ENCODE data around the gene GRHL3.
"Not testable (repeated sequence)": the region's sequence is repeated elsewhere in the genome, so short reads cannot be mapped to it uniquely, and the experiment has no call there.

Gene GRHL3

GRCh38 chr1:24319312-24319863 lies at the start of gene GRHL3:
Gene GRHL3 (plus strand): TSS chr1:24319357. CDS start chr1:24319552, 195 bp downstream.
- DNase-seq: peak; percentile 94

GRCh38 chr1:24274203-24275103 lies 44.7 kb upstream of the GRHL3 start:
- DNase-seq: not testable (repeated sequence)

GRCh38 chr1:24275104-24275410 lies 44.1 kb upstream of the GRHL3 start:
- DNase-seq: no peak

GRCh38 chr1:24275510-24275909 lies 43.6 kb upstream of the GRHL3 start:
- no peak for DNase-seq

GRCh38 chr1:24276791-24277190 lies 42.4 kb upstream of the GRHL3 start:
- DNase-seq: no peak

GRCh38 chr1:24277420-24278169 lies 41.6 kb upstream of the GRHL3 start:
- DNase-seq: no peak

- no peak for DNase-seq
Measured at GRCh38 chr1:24278726-24279125, 40.4 kb upstream of the GRHL3 start.

- DNase-seq: no peak
Measured at GRCh38 chr1:24279590-24280232, 39.4 kb upstream of the GRHL3 start.

GRCh38 chr1:24281591-24281990 lies 37.6 kb upstream of the GRHL3 start:
- no peak for DNase-seq

- no peak for DNase-seq
Measured at GRCh38 chr1:24282491-24282890, 36.7 kb upstream of the GRHL3 start.

- no peak for DNase-seq
Measured at GRCh38 chr1:24283326-24284155, 35.6 kb upstream of the GRHL3 start.

GRCh38 chr1:24284156-24284471 lies 35.0 kb upstream of the GRHL3 start:
- no peak for DNase-seq

GRCh38 chr1:24285231-24285630 lies 33.9 kb upstream of the GRHL3 start:
- DNase-seq: no peak

GRCh38 chr1:24286246-24287010 lies 32.7 kb upstream of the GRHL3 start:
- no peak for DNase-seq

- not testable (repeated sequence) for DNase-seq
Measured at GRCh38 chr1:24287779-24288178, 31.4 kb upstream of the GRHL3 start.

GRCh38 chr1:24288479-24288878 lies 30.7 kb upstream of the GRHL3 start:
- no peak for DNase-seq

- DNase-seq: no peak
Measured at GRCh38 chr1:24289937-24290595, 29.1 kb upstream of the GRHL3 start.

- no peak for DNase-seq
Measured at GRCh38 chr1:24290933-24291487, 28.1 kb upstream of the GRHL3 start.

GRCh38 chr1:24292103-24292502 lies 27.1 kb upstream of the GRHL3 start:
- no peak for DNase-seq

GRCh38 chr1:24292887-24293286 lies 26.3 kb upstream of the GRHL3 start:
- no peak for DNase-seq
